Measurements from ENCODE around the gene CRYBA1. TPM values are rescaled to one million over a fixed set of nuclear protein-coding genes. Genes with fewer than 3 reads are reported as not detected.
"Not testable (repeated sequence)": the region's sequence is repeated elsewhere in the genome, so short reads cannot be mapped to it uniquely, and the experiment has no call there.

Gene CRYBA1, protein sequence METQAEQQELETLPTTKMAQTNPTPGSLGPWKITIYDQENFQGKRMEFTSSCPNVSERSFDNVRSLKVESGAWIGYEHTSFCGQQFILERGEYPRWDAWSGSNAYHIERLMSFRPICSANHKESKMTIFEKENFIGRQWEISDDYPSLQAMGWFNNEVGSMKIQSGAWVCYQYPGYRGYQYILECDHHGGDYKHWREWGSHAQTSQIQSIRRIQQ
- not detected for total RNA-seq

DNA sequence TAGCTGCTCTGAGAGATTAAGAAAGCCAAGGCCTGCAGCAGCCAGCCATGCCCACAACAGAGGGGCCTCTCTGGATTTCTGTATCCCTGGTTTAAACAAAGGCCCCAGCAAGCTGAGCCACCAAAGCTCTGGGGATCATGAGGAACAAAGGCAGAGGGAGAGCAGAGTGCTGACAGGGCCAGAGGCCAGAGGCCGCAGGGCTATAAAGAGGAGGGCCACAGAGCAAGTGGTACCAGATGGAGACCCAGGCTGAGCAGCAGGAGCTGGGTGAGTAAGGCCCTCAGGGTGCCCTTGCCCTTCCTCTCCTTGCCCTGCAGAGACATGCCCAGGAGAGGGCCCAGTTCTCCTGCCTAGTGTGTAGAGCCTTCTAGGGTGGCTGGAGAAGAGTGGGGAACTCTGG is at the start of gene CRYBA1:
CRYBA1 (plus strand) TSS at position 232 of the 400 bp plus-strand sequence; CDS start at position 237, 5 bp downstream.
- no peak within 1 kb of the TSS for H3K4me3 ChIP-seq (replicated peaks in 1 of 3)
- no peak for TF ChIP-seq POLR2A (IDR thresholded peaks at IDR 0.05)
- TF ChIP-seq, protein P1, sequence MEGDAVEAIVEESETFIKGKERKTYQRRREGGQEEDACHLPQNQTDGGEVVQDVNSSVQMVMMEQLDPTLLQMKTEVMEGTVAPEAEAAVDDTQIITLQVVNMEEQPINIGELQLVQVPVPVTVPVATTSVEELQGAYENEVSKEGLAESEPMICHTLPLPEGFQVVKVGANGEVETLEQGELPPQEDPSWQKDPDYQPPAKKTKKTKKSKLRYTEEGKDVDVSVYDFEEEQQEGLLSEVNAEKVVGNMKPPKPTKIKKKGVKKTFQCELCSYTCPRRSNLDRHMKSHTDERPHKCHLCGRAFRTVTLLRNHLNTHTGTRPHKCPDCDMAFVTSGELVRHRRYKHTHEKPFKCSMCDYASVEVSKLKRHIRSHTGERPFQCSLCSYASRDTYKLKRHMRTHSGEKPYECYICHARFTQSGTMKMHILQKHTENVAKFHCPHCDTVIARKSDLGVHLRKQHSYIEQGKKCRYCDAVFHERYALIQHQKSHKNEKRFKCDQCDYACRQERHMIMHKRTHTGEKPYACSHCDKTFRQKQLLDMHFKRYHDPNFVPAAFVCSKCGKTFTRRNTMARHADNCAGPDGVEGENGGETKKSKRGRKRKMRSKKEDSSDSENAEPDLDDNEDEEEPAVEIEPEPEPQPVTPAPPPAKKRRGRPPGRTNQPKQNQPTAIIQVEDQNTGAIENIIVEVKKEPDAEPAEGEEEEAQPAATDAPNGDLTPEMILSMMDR (IDR thresholded peaks at IDR 0.05) = no peak
- WGBS, 2 donors = 86 to 89% methylated on average over 1 of the region's 1 CpG
- H3K27me3 ChIP-seq = no peaks in the 10 kb centered on the region
- H3K36me3 ChIP-seq = no peaks in the 10 kb centered on the region
- H3K27ac ChIP-seq = no peak within 1 kb of the TSS
- DNase-seq = no peak
- no peaks in the 10 kb centered on the region for H3K4me1 ChIP-seq
- H3K9me3 ChIP-seq = no peaks in the 10 kb centered on the region
- intact Hi-C loops (cut with DNase I) = no loop called here

DNA sequence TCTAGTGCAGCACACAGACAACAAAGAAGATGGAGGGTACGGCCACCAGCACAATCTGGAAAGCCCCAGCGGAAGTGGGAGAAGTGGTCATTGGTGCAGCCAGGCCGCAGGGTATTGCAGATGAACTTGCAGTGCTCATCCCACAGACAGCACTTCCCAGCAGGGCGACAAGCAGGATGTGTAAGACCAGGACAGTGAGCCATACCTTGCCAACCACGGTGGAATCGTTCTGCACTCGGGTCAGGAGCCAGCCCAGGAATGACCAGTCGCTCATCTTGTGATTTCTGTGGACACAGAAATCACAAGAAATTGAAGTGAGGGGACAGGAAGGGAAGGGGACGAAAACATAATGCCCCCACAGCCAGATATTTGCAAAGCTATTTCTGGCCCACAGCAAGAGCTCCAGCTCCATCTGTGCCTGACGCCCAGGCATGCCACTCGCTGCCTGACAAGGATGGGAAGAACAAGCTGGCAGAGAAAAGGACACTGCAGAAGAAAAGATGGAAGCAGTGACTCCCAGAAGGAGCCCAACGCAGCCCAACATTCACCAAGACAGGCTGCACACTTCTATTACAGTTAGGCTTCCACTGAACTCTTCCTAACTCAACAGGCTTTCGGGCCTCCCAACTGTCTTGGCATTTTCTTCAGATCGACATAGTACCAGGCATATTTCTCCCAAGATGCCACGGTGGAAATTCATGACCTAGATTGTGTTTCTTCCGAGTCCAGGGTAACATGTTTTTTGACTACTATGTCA is 49.0 kb upstream of the CRYBA1 start:
- H3K36me3 ChIP-seq = no peaks in the 10 kb centered on the region
- TF ChIP-seq, protein P1 (IDR thresholded peaks at IDR 0.05) = no peak
- TF ChIP-seq POLR2A (IDR thresholded peaks at IDR 0.05) = no peak

GRCh38 chr17:29204068-29204804 is 42.4 kb upstream of the CRYBA1 start:
- intact Hi-C loops (cut with DNase I) = not testable (repeated sequence)
- 73 to 86% methylated on average over 16 of the region's 16 CpGs for WGBS, 2 donors

More for the DNA sequence above, 49.0 kb upstream of the CRYBA1 start:
- H3K27ac ChIP-seq = no peak overlapping the region
- H3K4me1 ChIP-seq = no peaks in the 10 kb centered on the region
- H3K27me3 ChIP-seq = no peaks in the 10 kb centered on the region
- DNase-seq = no peak
- WGBS, 2 donors = 90 to 91% methylated on average over 16 of the region's 16 CpGs
- H3K4me3 ChIP-seq (replicated peaks in 1 of 3) = no peak overlapping the region
- no peaks in the 10 kb centered on the region for H3K9me3 ChIP-seq
- intact Hi-C loops (cut with DNase I) = no loop called here

GRCh38 chr17:29205047-29205446 is 41.6 kb upstream of the CRYBA1 start:
- DNase-seq = no peak
- no peaks in the 10 kb centered on the region for H3K36me3 ChIP-seq
- H3K27ac ChIP-seq = no peak overlapping the region
- H3K27me3 ChIP-seq = no peaks in the 10 kb centered on the region
- no peaks in the 10 kb centered on the region for H3K4me1 ChIP-seq
- no peaks in the 10 kb centered on the region for H3K9me3 ChIP-seq
- intact Hi-C loops (cut with DNase I) = no loop called here
- WGBS, 2 donors = 83 to 84% methylated on average over 2 of the region's 2 CpGs
- TF ChIP-seq, protein P1 (IDR thresholded peaks at IDR 0.05) = no peak
- no peak for TF ChIP-seq POLR2A (IDR thresholded peaks at IDR 0.05)
- H3K4me3 ChIP-seq (replicated peaks in 1 of 3) = no peak overlapping the region

More at GRCh38 chr17:29204068-29204804, 42.4 kb upstream of the CRYBA1 start:
- H3K36me3 ChIP-seq; H3K27ac ChIP-seq; DNase-seq; H3K4me3 ChIP-seq (replicated peaks in 1 of 3); H3K27me3 ChIP-seq; H3K4me1 ChIP-seq; H3K9me3 ChIP-seq: not testable (repeated sequence)

GRCh38 chr17:29207975-29208374 is 38.7 kb upstream of the CRYBA1 start:
- 86 to 94% methylated on average over 2 of the region's 2 CpGs for WGBS, 2 donors

More at GRCh38 chr17:29207975-29208374, 38.7 kb upstream of the CRYBA1 start:
- no peaks in the 10 kb centered on the region for H3K36me3 ChIP-seq
- no peak for DNase-seq
- TF ChIP-seq POLR2A (IDR thresholded peaks at IDR 0.05) = no peak
- TF ChIP-seq, protein P1 (IDR thresholded peaks at IDR 0.05) = no peak
- no peaks in the 10 kb centered on the region for H3K9me3 ChIP-seq
- no peak overlapping the region for H3K27ac ChIP-seq
- no peaks in the 10 kb centered on the region for H3K4me1 ChIP-seq
- no peak overlapping the region for H3K4me3 ChIP-seq (replicated peaks in 1 of 3)
- intact Hi-C loops (cut with DNase I) = no loop called here
- H3K27me3 ChIP-seq = no peaks in the 10 kb centered on the region
